HG02973 (cell line): ENCODE data around the gene ACSF3.
A peak's percentile ranks its signal among the peaks of the same experiment; 100 is the strongest.

Experiments
- ATAC-seq: cut with Tn5 transposase; IDR thresholded peaks from one replicate; pipeline ENCODE4 v1.9.1; 2021; ENCODE audit warnings: moderate library complexity; ENCODE audit not compliant: unreplicated experiment

Gene ACSF3

DNA sequence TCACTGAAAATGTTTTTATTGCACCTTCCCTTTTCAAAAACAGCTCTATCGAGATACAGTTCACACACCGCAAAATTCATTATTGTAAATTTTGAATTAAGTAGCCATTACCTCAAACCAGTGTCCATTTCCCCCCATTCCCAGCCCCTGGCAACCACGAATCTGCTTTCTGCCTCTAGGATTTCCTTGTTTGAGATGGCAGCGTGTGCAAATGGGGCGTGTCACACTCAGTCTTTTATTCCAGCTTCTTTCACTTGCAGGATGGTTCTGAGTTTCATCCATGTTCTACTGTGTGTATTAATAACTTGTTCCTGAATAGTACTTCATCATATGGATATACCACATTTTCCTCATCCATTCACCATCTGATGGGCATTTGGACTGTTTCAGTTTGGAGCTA is 14.8 kb downstream of the ACSF3 start:
- no peak for ATAC-seq

GRCh38 chr16:89110641-89111040 is 17.0 kb downstream of the ACSF3 start:
- ATAC-seq, result no peak

DNA sequence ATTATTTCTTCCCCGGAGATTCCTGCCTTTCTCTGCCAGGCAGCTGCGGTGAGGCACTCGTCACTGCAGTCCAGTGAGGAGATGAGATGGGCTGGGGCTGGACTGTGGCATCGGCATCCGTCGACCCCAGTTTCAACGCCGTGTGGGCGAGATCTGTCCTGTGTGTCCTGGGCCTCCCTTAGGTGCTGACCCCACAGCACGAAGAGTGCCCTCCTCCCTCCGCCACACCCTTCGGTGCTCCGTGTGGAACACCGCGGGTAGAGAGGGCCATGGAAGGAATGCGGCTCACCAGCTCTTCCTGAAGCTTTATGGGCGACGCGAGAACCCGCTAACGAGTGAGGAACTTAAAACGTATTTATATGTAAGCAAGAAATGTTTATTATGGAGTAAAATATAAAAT is 17.6 kb downstream of the ACSF3 start:
- ATAC-seq, result no peak

DNA sequence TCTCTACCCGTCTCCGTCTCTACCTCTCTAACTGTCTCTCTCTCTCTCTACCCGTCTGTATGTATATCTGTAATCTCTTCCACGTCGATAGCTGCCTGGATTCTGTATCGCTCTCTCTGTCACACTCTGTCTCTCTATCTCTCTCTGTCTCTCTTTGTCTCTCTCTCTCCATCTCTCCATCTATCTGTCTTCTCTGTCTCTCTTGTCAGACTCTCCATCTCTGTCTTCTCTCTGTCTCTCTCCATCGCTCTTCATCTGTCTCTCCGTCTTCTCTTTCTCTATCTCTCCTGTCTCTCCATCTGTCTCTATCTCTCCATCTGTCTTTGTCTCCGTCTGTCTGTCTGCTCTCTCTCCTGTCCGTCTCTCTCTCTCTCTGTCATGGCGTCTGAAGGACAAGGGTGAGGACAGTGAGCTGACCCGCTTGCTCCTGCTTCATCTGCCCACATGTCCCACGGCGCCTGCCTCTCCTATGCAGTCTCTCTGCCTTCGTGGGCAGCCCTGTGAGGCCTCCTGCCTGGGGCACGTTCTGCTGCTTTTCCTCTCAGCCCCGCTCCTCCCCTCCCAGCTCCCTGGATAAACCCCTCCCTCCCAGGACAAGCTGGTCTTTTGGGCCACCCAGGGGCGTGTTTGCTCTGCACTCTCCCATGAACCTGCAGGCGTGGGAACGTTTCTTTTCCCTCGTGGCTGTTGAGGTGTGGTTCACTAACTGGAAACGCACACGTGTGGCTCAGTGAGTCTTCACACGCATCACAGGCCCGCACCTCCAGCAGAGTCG is 18.9 kb downstream of the ACSF3 start:
- ATAC-seq, result no peak

DNA sequence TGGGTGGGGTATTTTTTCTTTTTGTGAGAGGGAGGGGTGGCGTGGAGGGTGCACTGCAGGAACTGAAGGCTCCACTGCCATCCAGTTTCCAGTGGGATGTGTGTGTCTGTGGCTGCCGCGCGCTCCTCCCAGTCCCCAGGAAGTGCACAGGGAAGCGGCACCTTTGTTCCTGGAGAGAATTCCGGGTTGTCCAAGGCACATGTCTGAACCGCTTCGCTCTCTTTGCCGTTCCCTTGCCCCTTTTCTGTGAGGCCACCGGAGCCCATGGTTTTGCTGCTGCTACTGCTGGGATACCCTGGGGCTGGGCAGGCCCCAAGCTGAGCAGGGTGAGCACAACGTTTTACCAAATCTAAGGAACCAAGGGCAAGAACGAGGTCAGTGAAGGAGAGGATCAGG is 19.5 kb downstream of the ACSF3 start:
- ATAC-seq, result no peak

GRCh38 chr16:89113661-89114060 is 20.0 kb downstream of the ACSF3 start:
- no peak for ATAC-seq

GRCh38 chr16:89114159-89114981 is 20.7 kb downstream of the ACSF3 start:
- no peak for ATAC-seq

DNA sequence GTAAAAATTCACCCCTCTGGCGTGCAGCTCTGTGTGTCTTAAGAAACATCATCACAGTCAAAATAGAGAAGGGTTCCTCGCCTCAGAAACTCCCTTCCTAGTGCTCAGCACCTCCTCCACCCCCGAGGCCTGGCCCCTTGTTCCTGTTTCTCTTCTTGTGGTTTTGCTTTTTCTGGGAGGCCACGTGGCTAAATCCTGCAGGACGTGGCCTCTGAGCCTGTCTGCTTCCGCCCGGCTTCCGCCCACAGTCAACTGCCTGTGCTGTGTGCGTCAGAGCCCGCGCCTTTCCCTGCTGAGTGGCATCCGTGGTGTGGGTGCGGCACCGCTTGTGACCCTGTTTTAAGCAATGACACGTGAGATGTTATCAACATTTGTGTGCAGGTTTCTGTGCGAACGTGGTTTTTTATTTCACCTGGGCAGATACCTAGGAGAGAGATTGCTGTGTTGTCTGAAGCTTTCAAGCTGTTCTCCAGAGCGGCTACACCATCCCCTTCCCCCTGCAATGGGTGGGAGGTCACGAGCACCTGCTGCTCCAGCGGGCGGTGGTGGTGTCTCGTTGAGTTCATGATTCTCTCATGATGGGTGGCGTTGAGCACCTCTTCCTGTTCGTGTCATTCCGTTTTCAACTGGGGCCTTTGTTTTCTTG is 21.7 kb downstream of the ACSF3 start:
- peak; percentile 63 for ATAC-seq

GRCh38 chr16:89116341-89117226 is 22.9 kb downstream of the ACSF3 start:
- no peak for ATAC-seq

- no peak for ATAC-seq
Observed at GRCh38 chr16:89117227-89117974, 23.7 kb downstream of the ACSF3 start.

DNA sequence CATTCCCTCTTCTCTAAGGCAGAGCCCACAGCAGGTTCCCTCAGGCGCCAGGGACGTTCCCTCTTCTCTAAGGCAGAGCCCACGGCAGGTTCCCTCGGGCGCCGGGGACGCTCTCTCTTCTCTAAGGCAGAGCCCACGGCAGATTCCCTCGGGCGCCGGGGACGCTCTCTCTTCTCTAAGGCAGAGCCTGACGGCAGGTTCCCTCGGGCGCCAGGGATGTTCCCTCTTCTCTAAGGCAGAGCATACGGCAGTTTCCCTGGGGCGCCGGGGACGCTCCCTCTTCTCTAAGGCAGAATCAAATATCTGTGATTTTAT is 24.3 kb downstream of the ACSF3 start:
- no peak for ATAC-seq

DNA sequence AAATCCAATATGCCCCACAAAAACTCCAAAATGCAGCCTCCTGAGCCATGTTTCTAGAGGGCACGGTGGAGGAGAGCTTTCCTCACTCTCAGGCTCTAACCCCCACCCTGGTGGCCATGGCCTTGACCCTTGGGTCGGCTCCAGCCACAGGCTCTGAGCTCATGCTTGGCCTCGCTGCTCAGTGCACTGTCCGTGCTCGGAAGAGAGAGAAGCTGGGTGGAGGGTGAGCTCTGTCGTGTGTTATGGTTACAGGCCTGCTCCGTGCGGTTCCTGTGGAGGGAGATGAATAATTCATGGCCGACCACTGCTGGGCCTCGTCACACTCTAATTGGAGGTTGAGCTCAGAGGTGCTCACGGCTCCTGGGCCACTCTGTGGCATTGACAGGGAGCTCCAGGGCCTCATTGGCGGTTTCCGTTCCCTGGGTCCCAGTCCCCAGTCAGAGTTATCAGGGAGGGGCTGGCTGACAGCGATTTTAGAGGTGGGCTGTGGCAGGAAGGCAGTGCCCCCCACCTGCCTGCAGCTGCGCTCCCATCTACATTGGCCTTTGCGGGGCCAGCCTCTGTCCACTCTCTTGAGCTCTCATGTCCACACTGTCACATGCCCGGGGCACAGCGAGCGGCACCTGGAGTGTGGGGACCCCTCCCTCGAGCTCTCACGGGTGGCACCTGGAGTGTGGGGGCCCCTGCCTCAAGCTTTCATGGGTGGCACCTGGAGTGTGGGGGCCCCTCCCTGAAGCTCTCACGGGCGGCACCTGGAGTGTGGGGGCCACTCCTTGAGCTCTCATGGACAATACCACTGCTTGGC is 24.9 kb downstream of the ACSF3 start:
- ATAC-seq, result no peak

DNA sequence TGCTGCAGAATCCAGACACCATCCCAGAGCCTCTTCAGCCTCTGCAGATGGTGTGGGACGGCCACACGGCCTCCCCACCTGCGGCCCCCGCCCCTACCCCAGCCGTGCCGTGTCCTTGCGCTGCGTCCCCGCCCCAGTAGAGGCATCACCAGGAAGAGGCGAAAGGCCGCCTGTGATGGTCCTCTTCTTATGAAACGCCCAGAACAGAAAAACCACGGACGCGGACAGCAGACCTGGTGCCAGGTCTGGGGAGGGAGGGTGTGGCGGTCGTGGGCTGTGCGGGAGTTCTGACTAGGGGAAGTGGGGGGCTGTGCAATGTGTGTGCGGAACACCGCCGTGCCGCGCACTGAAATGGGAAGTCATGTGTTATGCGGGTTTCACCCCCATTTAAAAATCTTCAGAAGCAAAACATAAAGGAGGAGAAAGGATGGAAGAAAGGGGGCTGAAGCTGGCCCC is 25.5 kb downstream of the ACSF3 start:
- ATAC-seq, result no peak

DNA sequence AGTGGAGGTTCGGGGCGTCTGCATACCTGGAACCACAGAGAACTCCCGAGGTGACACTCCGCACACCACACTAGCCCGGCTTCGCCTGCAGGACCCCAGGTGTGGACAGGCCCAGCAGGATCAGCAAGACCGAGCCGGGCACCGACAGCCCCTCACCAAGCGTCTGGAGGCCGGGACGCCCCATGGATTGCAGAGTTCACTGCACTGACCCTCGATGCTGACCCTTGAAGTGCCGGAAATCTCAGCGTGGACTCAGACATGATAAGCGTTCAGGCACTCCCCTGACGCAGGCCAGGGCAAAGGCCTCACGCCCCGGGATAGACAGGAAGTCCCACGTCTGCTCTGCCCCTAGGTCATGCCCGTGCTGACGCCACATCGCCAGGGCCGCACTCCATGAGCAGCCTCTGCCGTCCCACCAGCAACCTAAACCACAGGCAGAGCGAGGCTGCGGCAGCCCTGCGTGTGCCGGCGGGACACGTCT is 26.0 kb downstream of the ACSF3 start:
- ATAC-seq, result no peak

DNA sequence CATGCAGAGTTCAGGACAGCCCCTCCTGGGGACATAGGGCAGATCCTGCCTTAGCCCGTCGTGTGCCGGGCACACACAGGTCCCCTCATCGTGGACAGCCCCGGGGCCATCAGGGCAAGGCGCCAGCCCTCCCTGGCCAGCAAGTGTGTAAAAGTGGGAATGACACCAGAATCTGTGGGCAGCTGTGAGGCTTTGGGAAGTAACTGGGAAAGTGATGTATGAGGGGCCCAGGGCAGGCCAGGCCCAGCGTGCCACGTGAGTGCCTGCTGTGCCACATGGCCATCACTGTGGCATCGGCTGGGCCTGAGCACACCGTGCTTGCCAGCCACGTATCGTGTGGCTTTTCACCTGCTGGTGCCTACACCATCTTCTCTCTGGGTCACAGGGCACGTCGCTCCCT is 26.6 kb downstream of the ACSF3 start:
- no peak for ATAC-seq

GRCh38 chr16:89120921-89121351 is 27.3 kb downstream of the ACSF3 start:
- no peak for ATAC-seq

DNA sequence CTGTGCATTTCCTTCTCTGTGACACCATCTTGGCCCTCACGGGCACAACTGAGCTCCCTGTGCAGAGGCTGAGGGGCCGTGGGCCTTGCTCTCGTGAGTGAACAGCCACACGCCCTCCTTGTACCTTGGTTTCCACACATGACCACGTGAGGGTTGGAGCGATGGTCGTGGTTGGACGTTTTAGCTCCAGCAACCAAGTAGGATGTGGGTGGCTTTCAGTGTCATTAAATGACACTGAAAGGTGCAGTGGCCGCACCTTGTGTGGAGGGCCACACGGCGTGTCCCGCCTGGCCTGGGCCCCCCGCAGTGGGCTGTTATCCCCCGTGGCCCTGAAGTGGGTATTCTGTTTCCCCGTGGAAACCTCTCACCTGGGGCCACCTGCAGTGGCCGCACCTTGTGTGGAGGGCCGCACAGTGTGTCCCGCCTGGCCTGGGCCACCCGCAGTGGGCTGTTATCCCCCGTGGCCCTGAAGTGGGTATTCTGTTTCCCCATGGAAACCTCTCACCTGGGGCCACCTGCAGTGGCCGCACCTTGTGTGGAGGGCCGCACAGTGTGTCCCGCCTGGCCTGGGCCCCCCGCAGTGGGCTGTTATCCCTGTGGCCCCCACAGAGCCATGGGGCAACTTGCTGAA is 28.2 kb downstream of the ACSF3 start:
- no peak for ATAC-seq

GRCh38 chr16:89122322-89122851 is 28.7 kb downstream of the ACSF3 start:
- no peak for ATAC-seq
